Neural progenitor cell (in vitro differentiated cells): Measurements from ENCODE around the gene CCDC32.

ENCODE experiments used
- CTCF ChIP-seq: fragments of 200-600 bp; sonication (generic); IDR thresholded peaks from 2 replicates; pipeline ENCODE4 v1.5.1; 2017; ENCODE audit warnings: antibody characterized with exemption, mild to moderate bottlenecking
- EZH2 ChIP-seq: fragments of 200-600 bp; sonication (generic); IDR thresholded peaks from 2 replicates; pipeline ENCODE4 v1.6.1; 2017; ENCODE audit warnings: antibody characterized with exemption, mild to moderate bottlenecking, moderate library complexity

- TF ChIP-seq CTCF (no peak), EZH2 (no peak)
These were observed 17.9 kb upstream of the CCDC32 start for GRCh38 chr15:40582726-40583246.
